Hippocampal formation (tissue), 2 donors: ENCODE measurements around the gene CCDC184.
A peak's percentile ranks its signal among the peaks of the same experiment; 100 is the strongest.
"Not testable (repeated sequence)": the region's sequence is repeated elsewhere in the genome, so short reads cannot be mapped to it uniquely, and the experiment has no call there.

ENCODE experiments used
- DNase-seq, 2 donors: peaks; one replicate each; lab custom pipeline; 2025; lab: John Stamatoyannopoulos, UW

Gene CCDC184

GRCh38 chr12:48203192-48203591 lies 19.7 kb downstream of the CCDC184 start, which contains the start of gene OR10AD1:
Gene OR10AD1 (minus strand): TSS chr12:48203292. CDS start chr12:48203292, 0 bp downstream.
- no peak for DNase-seq

GRCh38 chr12:48209495-48209894 lies 26.1 kb downstream of the CCDC184 start:
- not testable (repeated sequence) for DNase-seq

GRCh38 chr12:48216785-48217184 lies 33.3 kb downstream of the CCDC184 start:
- peak in 1 of 2 donors; percentile 12 for DNase-seq

- DNase-seq, result no peak
Observed at GRCh38 chr12:48219631-48220030, 36.2 kb downstream of the CCDC184 start.

GRCh38 chr12:48220701-48221100 lies 37.3 kb downstream of the CCDC184 start:
- DNase-seq, result no peak

GRCh38 chr12:48221645-48222044 lies 38.2 kb downstream of the CCDC184 start:
- DNase-seq, result no peak

GRCh38 chr12:48224533-48224932 lies 41.1 kb downstream of the CCDC184 start:
- DNase-seq, result not testable (repeated sequence)

- not testable (repeated sequence) for DNase-seq
Observed at GRCh38 chr12:48231169-48231958, 47.9 kb downstream of the CCDC184 start.
